Heart left ventricle (tissue), 16 donors: ENCODE measurements around the gene TTYH3. TPM values are rescaled to one million over a fixed set of nuclear protein-coding genes. Genes with fewer than 3 reads are reported as not detected.

ENCODE experiments used
- ATAC-seq, 4 donors: fragments of 200-7000 bp; cut with Tn5 transposase; one replicate each; pipeline ENCODE4 v1.9.1; 2020 to 2022; ENCODE audit warnings: moderate library complexity in 4 of 4, mild to moderate bottlenecking in 3 of 4, moderate number of reproducible peaks in 1 of 4
- DNase-seq, 5 donors: peaks; one replicate each; pipeline ENCODE4 v3.0.0-alpha.2; 2020
- H3K27ac ChIP-seq, 12 donors: fragments of 200-600 bp; sonication (generic) in 4 of 12; one replicate each; pipeline versions ENCODE4 v1.5.0 to v1.8.0; 2016 to 2022; ENCODE audit warnings: mild to moderate bottlenecking in 2 of 12
- H3K27me3 ChIP-seq, 9 donors: fragments of 200-600 bp; sonication (generic) in 2 of 9; one replicate each; pipeline versions ENCODE4 v1.5.1 to v1.8.0; 2016 to 2022; ENCODE audit warnings: mild to moderate bottlenecking in 3 of 9
- H3K36me3 ChIP-seq, 9 donors: fragments of 200-600 bp; sonication (generic) in 2 of 9; one replicate each; pipeline versions ENCODE4 v1.5.0 to v1.8.0; 2018 to 2022; ENCODE audit warnings: mild to moderate bottlenecking in 2 of 9
- H3K4me1 ChIP-seq, 12 donors: fragments of 200-600 bp; sonication (generic) in 4 of 12; one replicate each; pipeline versions ENCODE4 v1.5.0 to v1.8.0; 2016 to 2022; ENCODE audit warnings: mild to moderate bottlenecking in 3 of 12
- H3K4me3 ChIP-seq, 12 donors: fragments of 200-600 bp; sonication (generic) in 4 of 12; one replicate each; pipeline versions ENCODE4 v1.5.0 to v1.8.0; 2017 to 2022; ENCODE audit warnings: mild to moderate bottlenecking in 9 of 12, moderate library complexity in 4 of 12
- H3K9me3 ChIP-seq, 12 donors: fragments of 200-600 bp; sonication (generic) in 4 of 12; one replicate each; pipeline versions ENCODE4 v1.5.0 to v1.8.0; 2016 to 2022; ENCODE audit warnings: mild to moderate bottlenecking in 1 of 12
- CTCF ChIP-seq, 12 donors: fragments of 200-600 bp; sonication (generic) in 4 of 12; IDR thresholded peaks; one replicate each; pipeline versions ENCODE4 v1.5.0 to v1.8.0; 2018 to 2022; ENCODE audit warnings: antibody characterized with exemption in 12 of 12, mild to moderate bottlenecking in 5 of 12
- POLR2A ChIP-seq, 2 donors: fragments of 450-650 bp; IDR thresholded peaks; one replicate each; pipeline ENCODE4 v1.6.1; 2017; ENCODE audit warnings: antibody characterized with exemption in 2 of 2, mild to moderate bottlenecking in 2 of 2, moderate library complexity in 2 of 2
- WGBS, 4 donors: extraction: QIAGEN DNeasy Blood & Tissue Kit in 2 of 4; methylation state at CpG; one replicate each; pipeline versions ENCODE4 v1.1.5 to v1.1.7; 2013 to 2018; 5-methylcytosine and 5-hydroxymethylcytosine counted together
- intact Hi-C, 10 donors: fragments of 100-400 bp; cut with DNase I; formaldehyde crosslinking; loops; one replicate each; pipeline versions ENCODE4 v1.11.1 to v1.14.2; 2022
- polyA plus RNA-seq, 2 donors: library from polyadenylated mRNA; stranded (reverse); fragments of 200-250 nt; gene quantifications; one replicate each; pipeline ENCODE4 v1.2.3, GENCODE V29; 2013
- total RNA-seq, 9 donors: library from RNA; depleted of rRNA in 2 of 9; stranded (reverse); fragments of >200 nt in 2 of 9; fragmentation: NEBNext Ultra II Directional in 3 of 9; extraction: Animal tissue kit (Norgen Biotek cat#: 25700) in 3 of 9; gene quantifications; one replicate each; pipeline versions ENCODE4 v1.1.0 to v1.2.4, GENCODE V29; 2016 to 2023
- donor health status: ischemic (EF 13 %, LVEDD 7.1; RV severe dilation, severe dysfunction).
- donor health status: healthy with polysubstance abuse.
- donor health status: DM: no; HTN: yes; CAD: no.
- donor health status: DM: no; HTN: no; CAD: no.
- donor health status: ischemic (EF 25% LVEDD 6.9; RV normal size, moderate dysfunction).
- donor health status: ischemic (EF 25% LVEDD 5.7; RV mildly dilated, moderate dysfunction).
- donor health status: healthy.
- donor health status: DM: yes; HTN: yes; CAD: no.
- donor health status: ischemic (EF 35%, LVEDD 5.7; RV mildly dilated, moderate dysfunction).
- donor health status: nonischemic (EF 11% LVEDD 7.7; RV severe dilation, severe dysfunction).
- donor health status: DM: yes; HTN: yes; CAD: no.
- donor health status: PGD.
- donor health status: ischemic (EF 29% LVEDD 5.4; RV normal size, mild dysfunction).
- donor health status: nonischemic (EF 23%, LVEDD 6.1; RV moderate dilation, normal function).

The TTYH3 gene
- total and polyA plus RNA-seq, 11 donors: 5.7 to 104 (median 12.8) TPM

DNA sequence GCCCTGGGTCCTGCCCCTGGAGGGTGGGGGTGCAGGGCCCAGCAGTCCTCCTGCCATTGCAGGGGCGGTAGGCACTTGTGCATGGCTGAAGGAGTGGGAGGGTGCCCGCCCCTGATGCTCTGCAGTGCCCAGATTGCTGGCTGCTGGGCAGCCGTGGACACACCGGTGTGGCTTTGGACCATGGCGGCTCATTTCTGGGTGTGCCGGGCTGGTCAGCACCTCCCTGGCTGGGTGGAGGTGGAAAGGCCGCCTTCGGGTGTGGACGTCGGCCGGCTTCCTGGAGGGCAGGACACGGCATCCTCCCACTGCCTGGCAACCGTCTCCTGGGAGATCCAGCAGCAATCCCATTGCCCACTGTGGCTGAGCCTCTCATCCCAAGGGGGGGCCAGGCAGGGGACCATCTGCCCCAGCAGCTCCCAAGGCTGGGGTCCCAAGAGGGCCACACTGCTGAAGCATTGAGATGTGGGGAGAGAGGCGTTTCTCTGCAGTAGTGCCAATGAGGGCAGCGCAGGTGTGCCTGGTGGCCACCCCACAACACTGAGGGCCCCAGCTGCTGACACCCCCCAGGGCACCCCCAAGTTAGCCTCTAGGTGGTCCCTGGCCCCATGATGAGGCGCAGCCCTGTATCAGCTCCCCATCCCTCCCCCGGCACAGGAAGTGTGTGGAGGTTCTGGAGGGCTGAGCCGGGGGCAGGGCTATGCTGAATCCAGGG is 12.9 kb downstream of the TTYH3 start:
- peaks cover 14 to 57% (median 42%) of the 10 kb centered on the region in 12 donors for H3K4me1 ChIP-seq
- peaks cover 0 to 24% (median 8%) of the 10 kb centered on the region in 9 donors for H3K36me3 ChIP-seq
- intact Hi-C loops: loop anchor here in 4 of 10 donors (5.0 kb wide), 2 partner anchors 37 to 42 kb away; no protein-coding TSS in a partner anchor
- 64 to 80% (median 71%) methylated on average over 8 to 18 of the region's 18 CpGs for WGBS, 4 donors
- no peaks in the 10 kb centered on the region for H3K9me3 ChIP-seq
- ATAC-seq (peak in 2 of 4 donors; percentile 3 to 25), DNase-seq (peak in 2 of 5 donors; percentile 76)
- TF ChIP-seq CTCF (IDR thresholded peaks at IDR 0.05): no peak
- peak overlapping the region in 2 of 12 donors; percentile 1 to 58 for H3K27ac ChIP-seq
- peak overlapping the region in 1 of 12 donors; percentile 12 for H3K4me3 ChIP-seq
- no peaks in the 10 kb centered on the region for H3K27me3 ChIP-seq

DNA sequence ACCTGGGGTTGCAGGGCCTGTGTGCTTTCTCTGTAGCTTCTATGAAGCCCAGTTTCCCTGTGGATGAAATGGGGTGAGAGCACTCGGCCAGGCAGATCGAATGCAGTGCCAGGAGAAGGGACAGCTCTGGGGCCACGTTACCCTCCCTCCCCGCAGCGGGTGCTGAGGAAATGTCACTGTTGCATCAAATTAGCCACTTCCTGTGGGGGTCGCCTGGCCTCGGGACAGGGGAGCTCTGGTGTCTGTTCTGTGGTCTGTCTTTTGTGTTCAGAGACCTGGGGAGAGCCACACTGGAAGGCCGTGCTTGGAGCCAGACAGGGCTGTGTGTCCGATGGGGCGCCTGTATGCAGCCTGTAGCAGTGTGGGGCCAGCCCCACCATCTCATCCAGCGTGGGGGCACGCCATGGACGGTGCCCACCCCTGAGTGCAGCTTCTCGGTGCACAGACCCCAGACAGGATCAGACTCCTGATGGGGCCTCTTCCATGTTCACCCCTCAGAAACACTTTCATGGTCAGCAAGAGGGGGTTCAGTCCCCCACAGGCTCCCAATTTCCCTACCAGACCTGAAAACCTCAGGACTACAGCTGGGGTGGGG is 13.6 kb downstream of the TTYH3 start:
- no peak for ATAC-seq
- Histone ChIP-seq H3K27me3 (no peaks in the 10 kb centered on the region), H3K9me3 (no peaks in the 10 kb centered on the region), H3K4me1 (peaks cover 14 to 51% (median 40%) of the 10 kb centered on the region in 12 donors), H3K36me3 (peaks cover 0 to 30% (median 8%) of the 10 kb centered on the region in 9 donors), H3K27ac (peak overlapping the region in 1 of 12 donors; percentile 58), H3K4me3 (peak overlapping the region in 1 of 12 donors; percentile 12)
- TF ChIP-seq POLR2A (IDR thresholded peaks at IDR 0.05) (no peak), CTCF (IDR thresholded peaks at IDR 0.05) (no peak)
- intact Hi-C loops: loop anchor here in 1 of 10 donors (5.0 kb wide), 1 partner anchor 43 kb away; no protein-coding TSS in a partner anchor
- 59 to 73% (median 66%) methylated on average over 11 to 14 of the region's 14 CpGs for WGBS, 4 donors
- DNase-seq: peak in 1 of 5 donors; percentile 68

GRCh38 chr7:2646336-2646679 is 14.5 kb downstream of the TTYH3 start:
- TF ChIP-seq POLR2A (IDR thresholded peaks at IDR 0.05): no peak
- no peak for TF ChIP-seq CTCF (IDR thresholded peaks at IDR 0.05)
- intact Hi-C loops: loop anchor here in 1 of 10 donors (5.0 kb wide), 1 partner anchor 44 kb away; no protein-coding TSS in a partner anchor
- Histone ChIP-seq H3K9me3 (no peaks in the 10 kb centered on the region), H3K4me3 (no peak overlapping the region), H3K27me3 (no peaks in the 10 kb centered on the region), H3K4me1 (peaks cover 7 to 41% (median 30%) of the 10 kb centered on the region in 12 donors), H3K27ac (no peak overlapping the region), H3K36me3 (peaks cover 0 to 30% (median 8%) of the 10 kb centered on the region in 9 donors)
- 78 to 93% (median 89%) methylated on average over 3 to 10 of the region's 10 CpGs for WGBS, 4 donors
- DNase-seq: no peak
- ATAC-seq: no peak
